NT2/D1 (cell line): ENCODE results near the gene ZNF22.

ENCODE experiments used
- SUZ12 ChIP-seq: IDR thresholded peaks from 2 replicates; pipeline ENCODE4 v1.6.1; 2011; ENCODE audit not compliant: insufficient read length, insufficient read depth; ENCODE audit errors: extremely low read depth
- YY1 ChIP-seq: IDR thresholded peaks from 2 replicates; pipeline ENCODE4 v1.6.1; 2011; ENCODE audit not compliant: insufficient read length, insufficient read depth
- ZNF274 ChIP-seq: IDR thresholded peaks from 2 replicates; pipeline ENCODE4 v1.6.1; 2011; ENCODE audit warnings: mild to moderate bottlenecking, low read depth, low read length

DNA sequence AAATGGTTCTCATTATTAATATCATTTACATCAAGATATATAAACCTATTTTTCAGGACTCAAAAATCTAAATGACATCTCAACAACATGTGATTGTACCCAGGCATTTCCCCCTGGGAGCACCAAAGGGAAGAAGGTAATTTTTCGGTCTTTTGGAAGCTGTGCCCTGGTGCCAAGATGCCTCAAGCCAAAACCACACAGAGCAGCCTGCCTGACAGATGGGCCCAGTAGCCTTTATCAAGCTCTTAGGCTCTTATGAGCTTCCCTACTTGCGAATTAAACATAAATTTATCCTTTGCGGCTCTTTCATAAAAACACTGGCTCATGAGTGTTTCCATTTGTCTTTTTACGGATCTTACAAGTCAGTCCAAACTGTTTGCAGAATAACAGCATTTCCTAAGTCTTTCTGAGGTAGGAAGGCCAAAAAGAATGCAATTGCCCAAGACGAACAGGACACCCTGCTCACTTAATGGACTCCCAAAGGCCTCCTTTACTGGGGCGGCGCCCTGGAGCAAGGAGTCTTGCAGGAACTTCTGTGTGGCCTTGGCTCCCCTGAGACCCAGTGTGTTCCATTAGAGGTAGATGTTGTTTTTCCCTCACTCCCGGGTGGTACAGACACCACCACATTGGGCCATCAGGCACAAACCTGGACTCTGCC is 45.2 kb upstream of the ZNF22 start:
- TF ChIP-seq ZNF274 (no peak), YY1 (no peak), SUZ12 (no peak)
